HTERT RPE-1 (cell line): ENCODE data around the gene ANKRD60.

ENCODE experiments used
- in situ Hi-C: fragments of 300-500 bp; cut with MboI; formaldehyde crosslinking; loops from 4 replicates; pipeline ENCODE4 v1.14.3; 2020; ENCODE audit warnings: low sequenced_read_pairs

The ANKRD60 gene

DNA sequence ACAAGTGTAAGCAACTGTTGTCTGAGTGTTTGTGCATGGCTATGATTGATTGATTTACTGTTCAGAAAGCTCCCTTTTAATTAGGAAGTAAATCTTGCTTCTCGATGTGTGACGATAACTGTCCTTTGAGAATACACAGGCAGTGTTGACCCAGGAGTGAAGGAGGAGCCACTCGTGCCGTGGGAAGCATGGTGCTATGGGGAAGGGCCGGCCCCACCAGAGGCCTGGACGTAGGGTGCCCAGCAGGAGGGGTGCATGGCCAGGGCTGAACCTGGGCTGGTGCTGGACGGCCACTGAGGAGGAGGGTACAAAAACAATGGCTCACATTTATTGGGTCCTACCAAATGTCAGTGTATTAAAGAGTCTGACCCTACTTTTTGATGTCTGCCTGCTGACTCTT, 60.7 kb downstream of the ANKRD60 start:
- in situ Hi-C loops = no loop called here
